GM12865 (cell line): ENCODE measurements around the gene RBM7.

Experiments
- DNase-seq: peaks from one replicate; pipeline ENCODE4 v3.0.0; 2010; ENCODE audit warnings: low read depth
- H3K4me3 ChIP-seq: 2 replicates; pipeline ENCODE4 v1.5.1; 2011; ENCODE audit warnings: mild to moderate bottlenecking, low read depth, low read length, control low read depth
- TF ChIP-seq, protein P1 (sequence below): IDR thresholded peaks from 2 replicates; pipeline ENCODE4 v1.5.1; 2011; ENCODE audit warnings: low read length, control low read depth, low read depth, inconsistent platforms; ENCODE audit not compliant: insufficient read depth; ENCODE audit errors: missing control alignments

Gene RBM7

DNA sequence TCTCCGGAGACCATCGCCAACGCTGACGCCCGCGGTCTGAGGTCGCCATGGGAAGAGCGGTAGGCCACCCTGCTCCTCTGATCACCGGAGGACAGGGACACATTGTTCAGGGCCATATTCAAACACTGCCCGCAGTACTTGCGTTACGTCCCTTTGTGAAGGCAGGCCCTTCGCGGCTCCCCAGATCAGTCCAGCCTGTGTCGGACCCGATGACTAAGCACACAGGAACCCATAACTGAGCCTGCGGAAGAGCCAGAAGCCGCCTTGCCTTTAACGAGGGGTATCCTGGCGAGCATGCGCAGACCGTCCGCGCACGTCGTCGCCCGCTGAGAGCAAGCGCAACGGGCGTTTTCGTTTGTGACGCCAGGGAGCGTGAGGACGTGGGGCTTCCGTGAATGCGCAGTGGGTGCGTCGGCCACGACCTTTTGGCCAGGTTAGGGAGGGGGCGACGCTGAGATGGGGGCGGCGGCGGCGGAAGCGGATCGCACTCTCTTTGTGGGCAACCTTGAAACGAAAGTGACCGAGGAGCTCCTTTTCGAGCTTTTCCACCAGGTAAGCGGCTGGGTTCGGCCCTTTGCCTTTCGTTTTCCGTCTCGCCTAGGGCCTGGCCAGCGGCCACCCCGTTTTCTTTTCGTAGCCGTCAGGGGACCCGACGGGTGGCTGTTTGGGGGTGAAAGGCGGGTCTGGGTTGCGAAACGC lies at the start of gene RBM7, which contains the start of gene C11orf71:
Gene RBM7, plus strand, starts transcription at position 451 of the 699 bp plus-strand sequence. Its CDS starts 6 bp downstream, at position 457.
Gene C11orf71, minus strand, starts transcription at position 296 of the 699 bp plus-strand sequence. Its CDS starts 180 bp downstream, at position 116.
- TF ChIP-seq, protein P1, sequence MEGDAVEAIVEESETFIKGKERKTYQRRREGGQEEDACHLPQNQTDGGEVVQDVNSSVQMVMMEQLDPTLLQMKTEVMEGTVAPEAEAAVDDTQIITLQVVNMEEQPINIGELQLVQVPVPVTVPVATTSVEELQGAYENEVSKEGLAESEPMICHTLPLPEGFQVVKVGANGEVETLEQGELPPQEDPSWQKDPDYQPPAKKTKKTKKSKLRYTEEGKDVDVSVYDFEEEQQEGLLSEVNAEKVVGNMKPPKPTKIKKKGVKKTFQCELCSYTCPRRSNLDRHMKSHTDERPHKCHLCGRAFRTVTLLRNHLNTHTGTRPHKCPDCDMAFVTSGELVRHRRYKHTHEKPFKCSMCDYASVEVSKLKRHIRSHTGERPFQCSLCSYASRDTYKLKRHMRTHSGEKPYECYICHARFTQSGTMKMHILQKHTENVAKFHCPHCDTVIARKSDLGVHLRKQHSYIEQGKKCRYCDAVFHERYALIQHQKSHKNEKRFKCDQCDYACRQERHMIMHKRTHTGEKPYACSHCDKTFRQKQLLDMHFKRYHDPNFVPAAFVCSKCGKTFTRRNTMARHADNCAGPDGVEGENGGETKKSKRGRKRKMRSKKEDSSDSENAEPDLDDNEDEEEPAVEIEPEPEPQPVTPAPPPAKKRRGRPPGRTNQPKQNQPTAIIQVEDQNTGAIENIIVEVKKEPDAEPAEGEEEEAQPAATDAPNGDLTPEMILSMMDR: peak; percentile 0
- H3K4me3 ChIP-seq: peak within 1 kb of the TSS; percentile 80
- DNase-seq: peak; percentile 99

DNA sequence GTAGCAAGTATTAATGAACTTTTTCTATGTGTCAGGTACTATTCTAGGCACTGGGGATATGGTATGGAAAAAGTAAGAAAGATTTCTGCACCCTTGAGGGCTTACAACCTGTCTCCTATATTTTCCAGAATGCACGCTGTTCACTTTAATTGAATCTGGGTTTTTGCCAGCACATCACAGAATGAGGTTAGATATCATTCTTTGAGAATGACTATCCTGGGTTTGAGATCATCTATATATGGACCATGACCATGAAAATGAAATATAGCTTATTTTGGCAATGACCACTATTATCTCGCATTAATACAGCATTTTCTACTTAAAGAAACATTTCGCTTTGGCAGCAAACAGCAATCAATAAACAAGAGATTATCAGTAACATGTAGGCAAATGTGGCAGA lies 47.0 kb upstream of the RBM7 start:
- no peak overlapping the region for H3K4me3 ChIP-seq
- TF ChIP-seq, protein P1: no peak
- no peak for DNase-seq

- no peak for DNase-seq
- H3K4me3 ChIP-seq: no peak overlapping the region
- TF ChIP-seq, protein P1: no peak
Observed at GRCh38 chr11:114354076-114354475, 46.4 kb upstream of the RBM7 start.

DNA sequence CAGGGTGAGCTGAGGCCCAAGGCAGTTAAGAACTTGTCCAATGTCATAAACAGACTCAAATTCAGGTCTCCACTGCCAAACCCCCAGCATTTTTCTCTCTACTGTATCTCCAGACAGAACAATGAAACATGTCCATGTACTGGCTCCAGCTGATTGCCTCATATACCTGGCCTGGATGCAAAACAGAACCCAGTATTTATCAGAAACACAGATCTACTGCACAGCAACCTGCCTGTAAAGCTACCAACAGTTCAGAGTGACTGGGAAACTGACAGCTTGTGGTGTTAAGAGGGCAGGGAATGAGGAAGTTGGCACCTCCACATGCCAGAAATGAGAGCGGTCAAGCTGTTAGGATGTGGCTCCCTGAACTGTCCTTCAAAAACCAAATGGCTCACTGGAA lies 41.8 kb upstream of the RBM7 start:
- no peak for DNase-seq
- H3K4me3 ChIP-seq: no peak overlapping the region
- TF ChIP-seq, protein P1: no peak

GRCh38 chr11:114359342-114359741 lies 41.1 kb upstream of the RBM7 start:
- no peak for DNase-seq
- no peak overlapping the region for H3K4me3 ChIP-seq
- TF ChIP-seq, protein P1: no peak

- TF ChIP-seq, protein P1: no peak
- no peak for DNase-seq
- H3K4me3 ChIP-seq: no peak overlapping the region
Observed at GRCh38 chr11:114362326-114362725, 38.1 kb upstream of the RBM7 start.

DNA sequence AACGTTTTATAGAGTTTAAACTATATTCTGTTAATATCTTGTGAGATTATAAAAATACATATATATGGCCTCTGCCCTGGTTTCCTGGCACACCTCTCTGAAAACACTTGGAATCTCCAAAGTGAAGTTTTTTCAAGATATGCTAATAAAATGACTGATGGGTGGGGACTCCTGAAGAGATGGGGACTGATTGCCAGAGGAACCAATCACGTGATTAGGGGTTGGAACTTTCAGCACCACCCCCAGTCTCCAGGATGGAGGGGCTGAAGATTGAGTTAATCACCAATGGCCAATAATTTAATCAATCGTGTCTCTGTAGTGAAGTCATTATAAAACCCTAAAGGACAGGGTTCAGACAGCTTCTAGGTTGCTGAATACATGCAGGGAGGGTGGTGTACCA lies 37.5 kb upstream of the RBM7 start:
- TF ChIP-seq, protein P1: no peak

More for the DNA sequence above, 37.5 kb upstream of the RBM7 start:
- no peak overlapping the region for H3K4me3 ChIP-seq
- DNase-seq: no peak
